HG03460 (cell line): Measurements from ENCODE around the gene GNAO1.

Experiments
- ATAC-seq: cut with Tn5 transposase; IDR thresholded peaks from one replicate; pipeline ENCODE4 v1.9.1; 2021; ENCODE audit not compliant: unreplicated experiment

Gene GNAO1

DNA sequence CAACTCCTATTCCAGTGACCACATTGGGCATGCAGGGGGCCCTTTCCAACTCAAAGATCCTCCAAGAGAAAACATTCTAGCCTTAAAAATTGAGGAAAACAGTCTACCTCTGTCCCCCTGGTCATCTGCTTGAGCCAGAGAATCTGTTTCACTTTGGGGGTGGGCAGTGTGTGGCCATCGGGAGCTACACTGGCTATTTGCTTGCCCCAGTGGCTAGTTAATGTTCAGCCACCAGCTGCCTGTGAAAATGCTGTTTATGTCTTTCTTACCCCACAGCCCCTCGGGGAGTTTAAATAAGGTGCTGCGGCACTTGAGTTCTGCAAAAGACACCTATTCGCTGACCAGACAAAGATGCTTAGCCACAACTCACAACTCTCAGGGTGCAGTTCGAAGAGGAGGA is 43.4 kb downstream of the GNAO1 start:
- no peak for ATAC-seq

DNA sequence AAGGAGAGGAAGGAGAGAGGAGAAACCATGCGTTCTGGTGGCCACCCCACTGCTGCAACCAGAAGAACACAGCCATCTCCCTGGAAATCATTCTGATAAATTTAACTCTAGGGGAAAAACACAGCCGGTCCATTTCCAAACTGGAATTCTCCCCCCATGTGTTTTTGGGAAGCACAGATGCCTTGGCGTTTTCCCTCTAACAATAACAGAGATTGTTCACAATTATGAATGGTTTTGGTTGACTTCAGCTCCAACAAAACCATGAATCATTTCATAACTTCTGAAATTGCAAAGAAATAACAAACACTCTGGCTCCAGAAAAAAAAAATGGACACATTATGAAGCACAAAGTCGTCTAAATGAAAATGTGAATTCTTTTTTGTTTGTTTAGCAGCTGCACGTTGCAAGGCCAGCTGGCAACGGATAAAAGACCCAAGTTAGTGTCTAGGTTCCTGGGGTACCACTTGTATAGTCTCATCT is 46.2 kb downstream of the GNAO1 start:
- no peak for ATAC-seq

DNA sequence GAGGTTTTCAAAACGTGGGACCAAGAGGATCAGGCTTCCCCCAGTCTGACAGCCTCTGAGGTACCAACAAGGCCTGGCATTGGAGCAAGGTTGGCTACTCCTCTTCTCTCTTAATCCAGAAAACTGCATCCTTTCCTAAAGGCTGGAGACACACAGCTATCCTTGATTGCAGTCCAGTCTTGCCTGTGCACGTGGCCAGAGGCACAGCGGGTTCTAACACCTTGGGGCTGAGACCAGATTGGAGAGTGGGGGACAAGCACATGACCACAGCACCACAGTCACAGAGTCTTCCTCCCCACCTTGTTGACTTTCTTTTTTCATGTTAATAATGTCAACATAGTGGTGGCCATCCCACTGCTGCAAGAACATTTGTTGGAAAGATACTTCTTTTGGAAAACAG is 46.9 kb downstream of the GNAO1 start:
- no peak for ATAC-seq

DNA sequence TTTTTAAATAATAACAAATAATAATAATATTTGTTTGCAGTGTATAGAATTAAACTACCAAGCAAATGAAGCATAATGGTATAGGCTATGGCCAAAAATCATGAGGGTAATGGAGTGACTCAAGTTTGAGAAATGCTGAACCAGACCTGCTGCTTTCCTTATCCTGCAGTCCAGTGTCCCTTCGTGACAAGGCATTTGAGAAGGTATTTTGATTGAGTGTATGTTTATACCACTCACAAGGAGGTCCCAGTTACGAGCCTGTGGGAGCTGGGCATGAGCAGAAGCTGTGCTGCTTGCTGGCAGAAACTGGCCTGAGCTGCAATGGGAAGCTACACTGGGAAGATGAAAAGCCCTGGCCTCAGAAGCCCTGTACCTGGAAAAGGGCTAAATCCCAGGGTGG is 50.3 kb downstream of the GNAO1 start:
- no peak for ATAC-seq

DNA sequence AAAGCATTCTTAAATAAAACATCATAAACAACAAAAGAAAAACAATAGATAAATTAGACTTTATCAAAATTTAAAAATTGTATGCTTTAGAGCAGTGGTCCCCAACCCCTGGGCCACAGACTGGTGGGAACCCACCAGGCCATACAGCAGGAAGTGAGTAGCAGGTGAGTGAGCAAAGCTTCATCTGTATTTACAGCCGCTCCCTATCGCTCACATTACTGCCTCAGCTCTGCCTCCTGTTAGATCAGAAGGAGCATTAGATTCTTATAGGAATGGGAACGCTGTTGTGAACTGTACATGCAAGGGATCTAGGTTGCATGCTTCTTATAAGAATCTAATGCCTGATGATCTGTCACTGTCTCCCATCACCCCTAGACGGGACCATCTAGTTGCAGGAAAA is 51.5 kb downstream of the GNAO1 start:
- ATAC-seq, result no peak

DNA sequence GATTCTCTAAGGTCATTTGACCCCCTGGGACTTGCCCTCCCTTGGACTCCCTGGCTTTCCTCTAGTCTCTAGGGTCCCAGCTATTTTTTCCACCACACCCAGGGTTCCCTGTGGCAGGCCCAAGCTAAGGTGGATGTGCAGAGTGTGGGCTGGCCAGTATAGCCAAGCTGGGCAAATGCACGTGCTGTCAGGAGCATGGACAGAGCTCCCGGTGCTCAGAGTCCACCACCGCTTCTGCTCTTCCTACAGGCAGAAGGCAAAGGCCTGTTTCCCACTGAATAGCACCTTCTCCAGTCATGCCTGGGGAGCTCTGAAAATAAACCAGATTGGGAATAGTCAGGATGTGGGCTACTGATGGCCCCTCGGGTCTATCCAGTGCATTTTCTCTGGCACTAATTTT is 53.3 kb downstream of the GNAO1 start:
- ATAC-seq, result no peak

DNA sequence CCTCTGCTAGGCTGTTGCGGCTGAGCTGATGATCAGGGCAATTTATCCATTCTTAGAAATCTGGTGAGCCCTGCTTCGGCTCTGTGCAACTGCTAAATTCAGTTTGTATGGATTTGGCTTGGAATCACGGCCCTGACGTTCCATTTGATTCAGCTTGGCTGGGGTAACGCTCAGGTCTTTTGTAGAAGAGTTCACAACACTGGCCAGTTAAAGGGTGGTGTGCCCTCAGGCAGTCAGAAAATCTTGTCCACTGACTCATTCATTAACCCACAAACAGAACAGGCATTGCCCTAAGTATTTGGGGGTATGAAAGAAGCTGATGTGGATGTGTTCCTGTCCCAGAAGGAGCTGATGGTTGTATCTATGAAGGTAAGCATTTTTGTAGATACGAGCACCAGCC is 53.9 kb downstream of the GNAO1 start:
- ATAC-seq, result no peak

DNA sequence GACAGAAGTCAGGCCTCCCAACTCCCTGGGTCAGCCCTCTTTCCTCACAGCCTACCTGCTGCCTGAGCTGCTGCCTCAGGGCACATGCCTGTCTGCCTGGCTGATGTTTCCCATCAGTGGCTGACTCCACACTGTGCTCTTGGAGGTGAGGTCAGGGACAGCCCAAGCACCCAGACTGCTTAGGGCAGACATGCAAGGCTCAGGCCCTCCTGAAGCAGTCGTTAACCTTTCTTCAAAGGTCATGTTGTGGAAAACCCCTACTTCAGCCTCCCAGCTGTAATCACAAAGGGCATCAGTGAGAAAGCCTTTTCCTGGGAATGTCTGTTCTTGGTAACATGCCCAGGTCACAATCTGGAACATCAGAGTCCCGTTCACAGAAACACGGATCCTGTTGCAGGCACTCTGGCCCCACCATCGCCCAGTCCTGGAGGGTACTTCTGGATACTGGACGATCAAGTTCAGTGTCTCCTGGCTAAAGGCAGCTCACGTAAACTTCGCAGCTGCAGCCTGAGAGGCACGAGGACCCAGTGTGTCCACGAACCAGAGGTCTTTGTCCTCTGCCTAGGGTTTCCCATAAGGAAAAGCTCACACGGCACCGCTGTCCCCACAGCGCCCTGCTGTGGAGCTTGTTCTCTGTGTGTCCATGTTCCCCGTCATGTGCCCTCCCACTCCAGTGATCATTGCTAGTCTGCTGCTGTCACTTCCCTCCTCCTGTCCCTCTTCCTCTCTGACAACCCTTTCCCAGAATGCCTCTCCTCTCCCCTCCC is 54.9 kb downstream of the GNAO1 start:
- ATAC-seq, result no peak

DNA sequence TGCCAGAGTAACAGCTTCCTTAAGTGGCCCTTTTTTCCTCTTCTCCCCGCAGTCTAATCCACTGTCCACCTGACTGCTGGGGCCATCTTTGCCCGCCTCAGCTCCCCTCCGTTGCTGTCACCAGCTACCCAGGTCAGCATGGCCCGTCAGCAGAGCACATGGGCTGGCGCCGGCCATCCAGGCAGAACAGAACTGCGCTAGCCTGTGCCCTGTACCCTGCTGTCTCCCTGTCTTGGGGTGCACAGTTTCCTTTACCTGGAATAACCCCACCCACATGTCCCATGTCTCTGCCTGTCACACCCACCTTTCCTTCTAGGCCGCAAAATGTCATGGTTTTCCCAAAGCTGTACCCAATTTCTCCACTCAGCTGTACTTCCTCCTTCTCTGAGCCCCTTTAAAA is 55.7 kb downstream of the GNAO1 start:
- ATAC-seq, result no peak

DNA sequence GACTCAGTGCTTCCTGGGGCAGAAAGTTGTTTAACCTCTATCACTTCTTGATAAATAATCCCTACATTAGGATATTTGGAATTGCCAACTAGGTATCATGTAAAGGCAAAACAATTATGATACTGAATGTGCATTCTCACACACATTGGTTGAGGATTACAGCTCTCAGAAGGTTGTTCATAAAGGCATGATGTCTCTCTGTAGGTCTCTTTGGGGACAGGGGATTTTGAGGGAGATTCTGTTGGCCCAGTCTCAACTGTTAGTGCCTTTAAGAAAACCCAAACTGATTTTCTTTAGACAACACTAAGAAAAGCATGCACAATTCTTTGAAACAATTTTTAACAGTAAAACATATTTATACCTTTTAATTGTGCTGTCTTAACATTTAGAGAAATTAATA is 56.5 kb downstream of the GNAO1 start:
- no peak for ATAC-seq

DNA sequence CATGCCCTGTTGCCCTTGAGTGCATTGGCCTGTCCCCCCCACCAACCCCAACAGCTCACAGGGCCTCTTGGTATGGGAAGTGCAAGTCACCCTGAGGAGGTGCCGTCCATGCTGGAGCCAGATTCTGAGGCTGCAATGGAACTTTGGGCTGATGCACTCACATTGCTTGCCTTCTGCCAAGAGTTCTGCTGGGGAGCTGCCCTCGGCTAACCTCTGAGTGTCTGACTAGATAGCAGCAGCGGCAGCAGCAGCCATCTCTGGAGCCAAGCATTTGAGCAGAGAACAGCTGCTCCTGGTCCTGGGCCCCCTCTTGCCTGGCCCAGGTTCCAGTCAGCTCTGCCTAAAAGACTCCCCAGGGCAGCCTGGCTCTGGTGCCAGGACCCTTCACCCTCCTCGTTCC is 61.5 kb downstream of the GNAO1 start:
- no peak for ATAC-seq

DNA sequence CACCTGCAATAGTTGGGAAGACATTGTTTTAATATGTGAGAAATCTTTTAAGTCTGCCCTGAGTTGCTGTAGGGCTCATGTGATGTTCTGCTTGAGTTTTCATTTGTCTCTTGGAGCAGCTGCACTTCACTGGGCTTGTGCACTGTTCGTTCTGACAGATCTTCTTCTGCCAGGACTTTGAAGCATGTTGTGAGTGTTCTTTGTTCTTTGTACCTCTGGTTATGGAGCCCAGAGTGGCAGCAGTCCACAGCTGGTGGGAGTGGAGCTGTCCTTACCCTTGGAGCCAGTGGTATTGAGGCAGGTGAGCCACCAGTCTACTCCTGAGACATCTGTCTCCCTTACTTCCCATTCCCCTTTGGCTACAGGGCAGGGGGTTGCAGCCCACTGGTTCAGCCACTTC is 64.6 kb downstream of the GNAO1 start:
- ATAC-seq, result no peak

DNA sequence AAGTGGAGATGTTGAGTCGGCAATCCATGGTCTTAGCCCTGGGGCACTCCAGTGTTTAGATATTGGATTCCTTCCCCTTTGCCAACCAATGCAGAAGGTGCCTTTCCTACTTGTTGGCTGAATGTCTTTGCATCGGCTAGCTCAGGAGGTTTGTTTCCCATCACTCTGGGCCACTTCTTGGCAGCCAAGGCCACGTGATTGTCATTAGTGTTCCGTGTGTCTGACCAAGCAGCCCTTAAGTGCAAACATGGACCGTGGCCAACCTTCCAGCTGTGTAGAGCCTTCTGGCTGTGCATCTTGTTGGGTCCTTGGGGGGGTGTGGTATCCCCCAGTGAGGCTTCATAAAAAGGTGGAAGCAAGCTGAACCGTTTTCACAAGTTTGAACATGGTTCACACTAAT is 66.0 kb downstream of the GNAO1 start:
- ATAC-seq, result no peak

DNA sequence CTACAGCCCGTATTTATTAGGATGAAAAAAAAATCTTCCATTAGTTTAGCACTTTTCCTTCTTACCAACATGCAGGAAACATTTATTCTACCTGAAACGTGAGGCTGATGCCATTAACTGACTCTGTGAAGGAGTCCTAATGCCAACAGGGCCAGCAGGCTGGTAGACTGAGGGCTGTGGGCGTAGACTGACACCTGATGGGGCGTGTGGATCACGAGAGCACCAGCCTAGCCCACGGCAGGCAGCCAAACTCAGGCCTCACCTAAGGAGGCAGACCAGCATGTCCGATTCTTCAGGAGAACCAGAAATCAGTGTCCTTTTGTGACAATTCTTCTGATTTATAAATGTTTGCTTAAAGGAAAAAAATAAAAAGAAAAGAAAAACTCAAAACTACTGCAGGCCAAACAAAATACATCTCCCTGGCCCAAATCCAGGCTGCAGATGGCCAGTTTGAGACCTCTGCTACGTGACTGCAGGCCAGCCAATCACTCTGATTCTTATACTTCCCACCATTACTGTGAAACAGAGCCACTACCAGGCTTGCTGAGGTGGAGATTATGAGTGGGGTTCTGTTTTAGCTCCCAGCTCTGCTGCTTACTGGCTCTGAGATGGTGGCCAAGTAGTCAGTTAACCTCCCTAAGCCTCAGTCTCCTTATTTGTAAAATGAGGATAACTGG is 66.5 kb downstream of the GNAO1 start:
- ATAC-seq, result no peak

DNA sequence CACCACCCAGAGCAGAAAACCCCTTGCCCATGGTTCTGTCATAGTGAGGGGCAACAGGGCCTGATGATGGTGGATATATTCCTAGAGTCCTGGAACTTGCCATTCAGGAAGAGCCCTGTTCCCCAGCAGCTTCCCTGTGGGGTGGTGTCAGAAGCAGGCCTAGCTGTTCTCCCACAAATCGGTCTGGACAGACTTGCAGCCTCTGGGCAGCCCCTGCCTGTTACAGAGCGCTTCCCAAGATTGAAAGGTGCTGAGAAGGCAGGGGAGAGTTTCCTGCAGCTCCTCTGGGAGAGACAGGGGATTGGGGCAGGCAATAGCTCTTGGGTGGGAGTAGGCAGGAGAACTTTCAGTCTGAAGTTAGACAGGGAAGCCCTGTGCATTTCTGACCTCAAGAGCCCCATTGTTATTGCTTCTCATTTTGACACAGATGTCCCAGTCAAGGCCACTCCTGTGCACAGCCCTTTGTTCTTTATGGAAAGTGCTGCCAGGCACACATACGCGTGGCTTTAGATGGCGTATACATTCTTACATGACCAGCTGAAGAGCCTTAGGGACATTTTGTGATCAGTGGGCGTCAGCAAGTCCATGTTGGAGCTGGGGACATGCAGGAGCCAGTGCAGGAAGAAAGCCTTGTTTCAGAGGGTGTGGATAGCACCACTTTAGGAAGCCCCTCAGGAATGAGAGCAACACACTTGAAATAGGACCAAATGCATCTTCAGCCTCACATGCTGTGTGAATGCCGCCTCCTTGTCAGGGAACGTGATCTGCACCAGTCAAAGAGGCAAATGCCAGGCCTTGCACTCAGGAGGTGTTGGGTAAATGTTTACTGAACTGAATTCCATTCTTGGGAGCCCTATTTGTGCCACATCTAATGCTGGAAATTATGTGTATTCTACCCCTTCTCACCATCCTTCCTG is 67.5 kb downstream of the GNAO1 start:
- no peak for ATAC-seq

DNA sequence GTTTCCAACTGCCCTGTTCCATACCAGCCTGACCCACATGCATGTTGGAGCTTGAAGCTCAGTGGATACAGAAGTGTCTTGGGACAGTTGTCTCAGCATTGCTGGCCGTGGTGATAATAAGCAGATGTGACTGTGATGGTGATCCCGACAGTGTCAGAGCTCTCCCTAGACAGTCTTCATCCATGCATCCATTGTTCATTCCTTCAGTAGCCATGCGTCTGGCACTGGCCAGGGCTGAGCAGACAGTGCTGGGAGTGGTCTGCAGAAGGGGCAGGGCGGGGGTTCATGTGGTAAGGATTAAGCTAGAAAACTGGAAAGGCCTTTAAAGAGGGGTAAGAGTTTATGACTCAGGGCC is 68.1 kb downstream of the GNAO1 start:
- ATAC-seq, result no peak

DNA sequence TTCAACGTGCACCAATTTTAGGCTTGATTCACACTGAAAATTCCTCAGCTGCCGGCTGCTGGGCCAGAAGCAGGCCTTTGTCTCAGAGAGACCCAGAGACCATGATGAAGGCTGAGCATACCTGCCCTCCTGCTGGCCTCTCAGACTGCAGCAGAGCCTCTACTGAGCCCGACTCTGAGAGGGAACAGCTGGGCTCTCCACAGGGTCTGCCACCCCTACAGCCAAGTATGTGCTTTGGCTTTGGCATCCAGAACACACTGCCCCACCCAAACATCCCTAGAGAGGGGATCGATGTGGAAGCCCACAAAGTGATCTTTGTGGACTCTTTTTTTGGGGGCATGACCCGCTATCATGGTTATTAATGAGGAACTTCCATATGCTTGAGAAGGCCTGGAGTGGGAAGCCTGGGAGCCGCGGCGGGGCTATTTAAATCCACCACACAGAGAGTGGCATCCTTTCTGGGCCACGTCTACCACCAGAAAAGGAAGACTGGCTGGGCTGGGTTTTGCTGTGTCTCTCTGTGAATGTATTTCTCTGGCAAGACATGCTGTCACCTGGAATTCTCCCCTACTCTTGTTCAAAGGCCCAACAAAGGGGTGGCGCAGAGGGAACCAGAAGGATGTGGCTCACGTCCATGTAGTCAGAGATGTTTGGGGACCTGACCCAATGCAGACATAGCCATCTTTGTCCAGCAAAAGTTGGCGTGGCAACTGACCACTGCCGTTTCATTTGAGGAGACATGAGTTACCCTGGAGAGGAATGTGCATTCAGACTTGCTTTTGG is 69.3 kb downstream of the GNAO1 start:
- no peak for ATAC-seq

DNA sequence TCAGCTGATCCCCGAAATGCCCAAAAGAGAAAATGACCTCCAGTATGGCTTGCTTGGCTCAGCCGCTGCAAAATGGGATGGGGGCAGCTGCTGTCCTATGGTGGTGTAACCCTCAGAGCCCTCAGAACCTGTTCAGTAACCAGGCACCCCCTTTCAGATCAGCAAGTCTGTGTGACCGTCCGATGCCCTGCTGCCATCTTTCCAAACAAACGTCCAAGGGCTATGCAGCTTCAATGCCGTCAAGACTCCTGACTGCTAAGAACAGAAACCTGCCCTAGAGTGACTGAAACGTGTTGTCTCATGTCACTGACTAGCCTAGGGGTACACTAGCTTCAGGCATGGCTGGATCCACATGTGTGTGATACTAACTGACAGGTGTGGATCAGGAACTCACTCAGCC is 70.4 kb downstream of the GNAO1 start:
- no peak for ATAC-seq

DNA sequence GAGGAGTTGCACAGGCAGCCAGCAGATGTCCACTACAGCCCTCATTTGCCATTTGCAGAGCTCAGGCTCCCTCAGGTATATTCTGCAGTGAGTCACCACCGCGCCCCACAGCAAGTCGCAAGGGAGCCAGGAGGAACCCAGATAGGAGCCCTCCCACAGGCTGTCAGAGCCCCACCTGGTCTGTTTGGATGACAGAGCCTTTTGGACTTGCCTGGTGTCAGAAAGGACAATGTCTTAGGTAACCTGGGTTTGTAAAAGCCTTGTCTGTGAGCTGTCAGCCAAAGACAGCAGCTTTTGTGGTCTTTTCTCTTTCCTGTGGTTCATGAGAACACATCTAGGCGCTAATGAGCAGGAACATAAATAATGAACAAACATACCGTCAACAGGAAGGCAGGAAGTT is 70.9 kb downstream of the GNAO1 start:
- ATAC-seq, result no peak

DNA sequence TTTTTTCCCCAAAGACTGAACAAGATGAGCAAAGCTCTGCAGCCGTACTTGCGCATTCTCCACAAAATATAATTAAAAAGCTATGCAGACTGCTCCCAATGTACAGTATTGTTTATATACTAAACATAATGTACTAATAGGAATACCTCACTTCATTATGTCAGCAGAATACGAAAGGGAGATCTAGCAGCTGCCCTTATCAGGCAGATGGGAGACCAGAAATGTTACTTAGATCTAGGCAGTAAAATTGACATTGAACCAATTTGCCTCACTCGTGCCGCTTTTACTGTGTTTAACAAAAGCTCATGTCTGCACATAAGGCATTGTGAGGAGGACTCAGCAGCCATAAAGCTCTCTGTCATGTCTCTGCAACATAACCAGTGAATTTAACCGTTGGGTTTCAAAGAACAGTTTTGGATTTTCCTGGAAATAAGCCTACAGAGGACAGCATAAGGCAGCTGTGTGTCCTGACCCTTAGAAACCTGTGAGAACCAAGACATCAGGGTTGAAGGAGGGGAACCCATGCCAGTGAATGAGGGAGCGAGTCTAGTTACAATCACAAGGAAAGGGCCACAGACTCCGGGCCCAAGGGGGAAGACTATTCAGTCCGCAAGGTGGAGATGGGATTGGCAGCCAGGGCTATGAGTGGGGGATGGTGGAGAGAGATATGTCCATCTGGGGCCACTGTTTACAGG is 71.4 kb downstream of the GNAO1 start:
- ATAC-seq, result no peak
